NCI-H1694 (cell line): ENCODE results near the gene CDKN1A.

Source experiments
- DNase-seq: peaks from one replicate; lab custom pipeline; 2025; lab: John Stamatoyannopoulos, UW

CDKN1A gene

GRCh38 chr6:36655085-36655724 lies 23.3 kb upstream of the CDKN1A start:
- no peak for DNase-seq

- DNase-seq = no peak
Measured at GRCh38 chr6:36656441-36656840, 22.1 kb upstream of the CDKN1A start.

- DNase-seq = no peak
Measured at GRCh38 chr6:36657271-36657670, 21.2 kb upstream of the CDKN1A start.

GRCh38 chr6:36657942-36658544 lies 20.5 kb upstream of the CDKN1A start:
- no peak for DNase-seq

GRCh38 chr6:36659271-36659670 lies 19.2 kb upstream of the CDKN1A start:
- DNase-seq = no peak

- no peak for DNase-seq
Measured at GRCh38 chr6:36660771-36661471, 17.6 kb upstream of the CDKN1A start.

- no peak for DNase-seq
Measured at GRCh38 chr6:36662380-36662779, 16.1 kb upstream of the CDKN1A start.

GRCh38 chr6:36662827-36663256 lies 15.7 kb upstream of the CDKN1A start:
- DNase-seq = no peak

- DNase-seq = no peak
Measured at GRCh38 chr6:36663504-36664446, 14.7 kb upstream of the CDKN1A start.

GRCh38 chr6:36665180-36665579 lies 13.3 kb upstream of the CDKN1A start:
- DNase-seq = no peak

GRCh38 chr6:36666287-36666686 lies 12.2 kb upstream of the CDKN1A start:
- no peak for DNase-seq

GRCh38 chr6:36666826-36667591 lies 11.5 kb upstream of the CDKN1A start:
- peak; percentile 41 for DNase-seq

GRCh38 chr6:36668591-36668990 lies 9.9 kb upstream of the CDKN1A start:
- DNase-seq = no peak

GRCh38 chr6:36669002-36669401 lies 9.5 kb upstream of the CDKN1A start:
- no peak for DNase-seq

GRCh38 chr6:36670271-36670670 lies 8.2 kb upstream of the CDKN1A start:
- DNase-seq = no peak

- no peak for DNase-seq
Measured at GRCh38 chr6:36671687-36672375, 6.7 kb upstream of the CDKN1A start.

- no peak for DNase-seq
Measured at GRCh38 chr6:36673882-36674281, 4.6 kb upstream of the CDKN1A start.

GRCh38 chr6:36674942-36675341 lies 3.6 kb upstream of the CDKN1A start:
- no peak for DNase-seq

- DNase-seq = no peak
Measured at GRCh38 chr6:36676141-36677058, 2.1 kb upstream of the CDKN1A start.
